HL-60 (cell line): ENCODE measurements around the gene CCDC92B.

Experiments used
- DNase-seq, 2 experiments: peaks; one replicate each; pipeline ENCODE4 v3.0.0-alpha.2; 2010 to 2020; ENCODE audit warnings: low read depth in 1 of 2, low spot score in 1 of 2
- H3K27ac ChIP-seq: fragments of 250-450 bp; sonication (Bioruptor Pico); replicated peaks from 2 replicates; pipeline ENCODE4 v1.5.1; 2020; ENCODE audit warnings: mild to moderate bottlenecking, moderate library complexity
- H3K27me3 ChIP-seq: fragments of 250-450 bp; sonication (Bioruptor Pico); 2 replicates; pipeline ENCODE4 v1.5.1; 2021; ENCODE audit warnings: mild to moderate bottlenecking, moderate library complexity; ENCODE audit not compliant: insufficient read depth, poor library complexity, severe bottlenecking
- H3K4me3 ChIP-seq: replicated peaks from 2 replicates; pipeline ENCODE4 v1.5.1; 2011; ENCODE audit warnings: mild to moderate bottlenecking, control low read depth, low read length; ENCODE audit not compliant: insufficient read depth
- CTCF ChIP-seq: IDR thresholded peaks from one replicate; pipeline ENCODE4 v1.5.1; 2011; ENCODE audit warnings: low read length, control low read depth, inconsistent platforms; ENCODE audit not compliant: insufficient read depth
- GABPA ChIP-seq: IDR thresholded peaks from 2 replicates; pipeline ENCODE4 v1.6.1; 2012; ENCODE audit warnings: low read depth
- POLR2AphosphoS5 ChIP-seq: IDR thresholded peaks from 2 replicates; pipeline ENCODE4 v1.6.1; 2012; ENCODE audit warnings: low read depth
- REST ChIP-seq: IDR thresholded peaks from 2 replicates; pipeline ENCODE4 v1.6.1; 2012; ENCODE audit warnings: low read depth; ENCODE audit not compliant: insufficient replicate concordance
- SPI1 ChIP-seq: IDR thresholded peaks from 2 replicates; pipeline ENCODE4 v1.6.1; 2012; ENCODE audit warnings: low read depth, mild to moderate bottlenecking, borderline replicate concordance

The CCDC92B gene

GRCh38 chr17:2705888-2706795, 43.3 kb downstream of the CCDC92B start:
- no peak for DNase-seq
- TF ChIP-seq POLR2AphosphoS5 (no peak), SPI1 (no peak), CTCF (no peak), GABPA (no peak), REST (no peak)
- Histone ChIP-seq H3K4me3 (no peak overlapping the region), H3K27me3 (no peaks in the 10 kb centered on the region), H3K27ac (no peak overlapping the region)

- no peak for TF ChIP-seq GABPA
- no peak for TF ChIP-seq POLR2AphosphoS5
- no peak for TF ChIP-seq REST
- TF ChIP-seq CTCF, result no peak
- TF ChIP-seq SPI1, result no peak
- Histone ChIP-seq H3K27ac (no peak overlapping the region), H3K4me3 (no peak overlapping the region), H3K27me3 (no peaks in the 10 kb centered on the region)
- no peak for DNase-seq
Observed at GRCh38 chr17:2705263-2705662, 44.2 kb downstream of the CCDC92B start.

GRCh38 chr17:2704890-2705248, 44.6 kb downstream of the CCDC92B start:
- no peak for DNase-seq
- Histone ChIP-seq H3K27me3 (no peaks in the 10 kb centered on the region), H3K4me3 (no peak overlapping the region), H3K27ac (no peak overlapping the region)
- TF ChIP-seq GABPA, result no peak
- TF ChIP-seq CTCF, result no peak
- no peak for TF ChIP-seq REST
- TF ChIP-seq POLR2AphosphoS5, result no peak
- no peak for TF ChIP-seq SPI1
